Measurements from ENCODE around the gene FXN. TPM values are rescaled to one million over a fixed set of nuclear protein-coding genes. Genes with fewer than 3 reads are reported as not detected.

The FXN gene
- total and polyA plus RNA-seq, 2 donors (not counting 1 experiment from before 2014, with no cell fraction given), result 8.8 to 9.6 TPM

DNA sequence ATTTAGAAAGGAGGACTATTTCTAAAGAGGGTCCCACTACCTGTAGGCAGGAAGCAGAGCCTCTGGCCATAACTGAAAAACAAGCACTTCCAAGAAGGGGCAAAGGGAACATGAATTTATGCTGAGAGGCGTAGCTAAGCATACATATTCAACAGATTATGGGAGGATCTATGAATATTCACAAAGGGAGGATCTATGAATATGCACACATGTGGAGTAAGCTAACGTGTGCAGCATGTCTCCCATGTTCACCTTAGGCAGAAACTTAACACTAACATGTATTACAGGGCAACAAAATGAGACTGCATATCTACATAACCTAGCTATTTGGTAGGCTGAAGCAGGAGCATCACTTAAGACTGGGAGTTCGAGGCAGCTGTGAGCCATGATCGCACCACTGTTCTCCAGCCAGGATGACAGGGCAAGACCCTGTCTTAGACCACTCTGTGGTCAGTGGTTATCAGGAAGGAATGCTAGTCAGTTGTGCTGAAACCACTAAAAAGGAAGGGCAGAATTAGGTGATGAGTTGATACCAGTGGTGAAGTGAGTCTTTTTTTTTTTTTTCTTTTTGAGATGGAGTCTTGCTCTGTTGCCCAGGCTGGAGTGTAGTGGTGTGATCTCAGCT lies 20.8 kb downstream of the FXN start:
- Mint-ChIP-seq H3K27me3 (no peaks in the 10 kb centered on the region), H3K9me3 (ENCODE audit: insufficient read depth) (no peaks in the 10 kb centered on the region), H3K4me3 (no peak overlapping the region), H3K27ac (no peak overlapping the region), H3K4me1 (no peaks in the 10 kb centered on the region)
- no peaks in the 10 kb centered on the region for H3K27me3 ChIP-seq (replicated peaks in 1 of 4; ENCODE audit: control extremely low read depth in 1 of 4, control insufficient read depth in 3 of 4, insufficient read depth in 4 of 4, low read length in 3 of 4)
- WGBS (ENCODE audit: insufficient coverage), result 83% methylated on average over 2 of the region's 4 CpGs
- POLR2A ChIA-PET, result no interaction called here
- ATAC-seq (ENCODE audit: low read depth) (no peak), DNase-seq (no peak)
- H3K36me3 ChIP-seq (replicated peaks in 1 of 2; ENCODE audit: control extremely low read depth in 1 of 2, control insufficient read depth in 1 of 2, extremely low read depth in 1 of 2, insufficient read depth in 2 of 2, low read length in 1 of 2), result peaks cover 5 to 6% of the 10 kb centered on the region in 2 experiments
- no peaks in the 10 kb centered on the region for H3K79me2 ChIP-seq (ENCODE audit: control insufficient read depth, insufficient read depth, low read length)
- H3K27ac ChIP-seq (ENCODE audit: low read length in 2 of 2), result no peak overlapping the region
- no peaks in the 10 kb centered on the region for H3K9me3 ChIP-seq (ENCODE audit: control extremely low read depth in 1 of 3, control insufficient read depth in 2 of 3, insufficient read depth in 1 of 3, low read length in 2 of 3)
- TF ChIP-seq, protein P1, sequence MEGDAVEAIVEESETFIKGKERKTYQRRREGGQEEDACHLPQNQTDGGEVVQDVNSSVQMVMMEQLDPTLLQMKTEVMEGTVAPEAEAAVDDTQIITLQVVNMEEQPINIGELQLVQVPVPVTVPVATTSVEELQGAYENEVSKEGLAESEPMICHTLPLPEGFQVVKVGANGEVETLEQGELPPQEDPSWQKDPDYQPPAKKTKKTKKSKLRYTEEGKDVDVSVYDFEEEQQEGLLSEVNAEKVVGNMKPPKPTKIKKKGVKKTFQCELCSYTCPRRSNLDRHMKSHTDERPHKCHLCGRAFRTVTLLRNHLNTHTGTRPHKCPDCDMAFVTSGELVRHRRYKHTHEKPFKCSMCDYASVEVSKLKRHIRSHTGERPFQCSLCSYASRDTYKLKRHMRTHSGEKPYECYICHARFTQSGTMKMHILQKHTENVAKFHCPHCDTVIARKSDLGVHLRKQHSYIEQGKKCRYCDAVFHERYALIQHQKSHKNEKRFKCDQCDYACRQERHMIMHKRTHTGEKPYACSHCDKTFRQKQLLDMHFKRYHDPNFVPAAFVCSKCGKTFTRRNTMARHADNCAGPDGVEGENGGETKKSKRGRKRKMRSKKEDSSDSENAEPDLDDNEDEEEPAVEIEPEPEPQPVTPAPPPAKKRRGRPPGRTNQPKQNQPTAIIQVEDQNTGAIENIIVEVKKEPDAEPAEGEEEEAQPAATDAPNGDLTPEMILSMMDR (IDR thresholded peaks at IDR 0.05), result no peak
- TF ChIP-seq EZH2 (IDR thresholded peaks at IDR 0.05; ENCODE audit: borderline replicate concordance, insufficient read depth, low read depth, low read length, poor library complexity, severe bottlenecking), result no peak
- H3K4me1 ChIP-seq (ENCODE audit: control insufficient read depth in 2 of 2, insufficient read depth in 2 of 2, low read length in 2 of 2), result no peaks in the 10 kb centered on the region
- no peak overlapping the region for H3K4me2 ChIP-seq (replicated peaks; ENCODE audit: low read depth, low read length, poor library complexity, severe bottlenecking)
- intact Hi-C loops (cut with micrococcal nuclease), result no loop called here
- H3K9ac ChIP-seq (ENCODE audit: low read length), result no peak overlapping the region
- no peak overlapping the region for H2AFZ ChIP-seq (ENCODE audit: insufficient read depth, low read depth, low read length, poor library complexity, severe bottlenecking)
- CTCF ChIA-PET, result interaction anchor here (1.2 to 6.5 kb wide), 3 partner anchors 8 to 800 kb away, joined by 3 to 101 read pairs (median 3); no protein-coding TSS in a partner anchor
- H4K20me1 ChIP-seq (ENCODE audit: control insufficient read depth, insufficient read depth, low read length, poor library complexity, severe bottlenecking), result no peaks in the 10 kb centered on the region
- H3K4me3 ChIP-seq (ENCODE audit: control extremely low read depth in 1 of 5, extremely low read depth in 1 of 5, insufficient read depth in 1 of 5, low read depth in 2 of 5, low read length in 4 of 5), result no peak overlapping the region

DNA sequence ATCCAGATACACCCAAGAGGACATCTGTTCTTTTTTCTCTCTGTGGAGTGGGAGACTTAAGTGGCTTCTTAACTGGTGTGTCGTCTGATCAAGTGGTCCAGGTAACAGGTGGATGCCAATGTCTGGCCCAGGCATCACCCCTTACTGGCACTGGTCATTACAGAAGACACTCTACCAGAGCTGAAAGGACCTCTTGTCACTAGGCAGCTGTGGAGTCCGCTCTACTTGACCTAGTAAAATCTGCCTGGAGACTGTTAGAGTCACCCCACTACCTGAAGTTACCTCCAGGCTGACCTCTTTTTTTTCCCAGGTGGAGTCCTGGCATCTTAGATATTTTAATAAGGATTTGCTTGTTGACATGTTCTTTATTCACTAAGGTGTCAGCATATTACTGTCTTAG lies 22.5 kb downstream of the FXN start:
- TF ChIP-seq, protein P1 (IDR thresholded peaks at IDR 0.05), result no peak
- no peak for TF ChIP-seq EZH2 (IDR thresholded peaks at IDR 0.05; ENCODE audit: borderline replicate concordance, insufficient read depth, low read depth, low read length, poor library complexity, severe bottlenecking)
- no peak overlapping the region for H3K27ac Mint-ChIP-seq
- DNase-seq, result no peak
- intact Hi-C loops (cut with micrococcal nuclease), result no loop called here
- Histone ChIP-seq H3K4me1 (ENCODE audit: control insufficient read depth in 2 of 2, insufficient read depth in 2 of 2, low read length in 2 of 2) (no peaks in the 10 kb centered on the region), H3K79me2 (ENCODE audit: control insufficient read depth, insufficient read depth, low read length) (no peaks in the 10 kb centered on the region), H3K9me3 (ENCODE audit: control extremely low read depth in 1 of 3, control insufficient read depth in 2 of 3, insufficient read depth in 1 of 3, low read length in 2 of 3) (no peaks in the 10 kb centered on the region), H3K9ac (ENCODE audit: low read length) (no peak overlapping the region), H2AFZ (ENCODE audit: insufficient read depth, low read depth, low read length, poor library complexity, severe bottlenecking) (no peak overlapping the region), H3K4me2 (replicated peaks; ENCODE audit: low read depth, low read length, poor library complexity, severe bottlenecking) (no peak overlapping the region), H3K36me3 (replicated peaks in 1 of 2; ENCODE audit: control extremely low read depth in 1 of 2, control insufficient read depth in 1 of 2, extremely low read depth in 1 of 2, insufficient read depth in 2 of 2, low read length in 1 of 2) (peaks cover 5 to 6% of the 10 kb centered on the region in 2 experiments), H4K20me1 (ENCODE audit: control insufficient read depth, insufficient read depth, low read length, poor library complexity, severe bottlenecking) (no peaks in the 10 kb centered on the region), H3K4me3 (ENCODE audit: control extremely low read depth in 1 of 5, extremely low read depth in 1 of 5, insufficient read depth in 1 of 5, low read depth in 2 of 5, low read length in 4 of 5) (no peak overlapping the region), H3K27me3 (replicated peaks in 1 of 4; ENCODE audit: control extremely low read depth in 1 of 4, control insufficient read depth in 3 of 4, insufficient read depth in 4 of 4, low read length in 3 of 4) (no peaks in the 10 kb centered on the region), H3K27ac (ENCODE audit: low read length in 2 of 2) (no peak overlapping the region)
- 80% methylated on average over 1 of the region's 2 CpGs for WGBS (ENCODE audit: insufficient coverage)
- ATAC-seq (ENCODE audit: low read depth), result no peak
- H3K9me3 Mint-ChIP-seq (ENCODE audit: insufficient read depth), result no peaks in the 10 kb centered on the region
- H3K4me3 Mint-ChIP-seq, result no peak overlapping the region
- H3K4me1 Mint-ChIP-seq, result no peaks in the 10 kb centered on the region
- POLR2A ChIA-PET, result no interaction called here
- no peaks in the 10 kb centered on the region for H3K27me3 Mint-ChIP-seq
- CTCF ChIA-PET, result interaction anchor here (6.5 kb wide), 1 partner anchor 135 kb away, joined by 101 read pairs; no protein-coding TSS in a partner anchor

All from B cell (primary cell).